NCI-H748 (cell line): ENCODE measurements around the gene ADM.
A peak's percentile ranks its signal among the peaks of the same experiment; 100 is the strongest.

Experiments
- DNase-seq: peaks from one replicate; lab custom pipeline; 2025; ENCODE audit not compliant: unreplicated experiment; lab: John Stamatoyannopoulos, UW

Gene ADM

DNA sequence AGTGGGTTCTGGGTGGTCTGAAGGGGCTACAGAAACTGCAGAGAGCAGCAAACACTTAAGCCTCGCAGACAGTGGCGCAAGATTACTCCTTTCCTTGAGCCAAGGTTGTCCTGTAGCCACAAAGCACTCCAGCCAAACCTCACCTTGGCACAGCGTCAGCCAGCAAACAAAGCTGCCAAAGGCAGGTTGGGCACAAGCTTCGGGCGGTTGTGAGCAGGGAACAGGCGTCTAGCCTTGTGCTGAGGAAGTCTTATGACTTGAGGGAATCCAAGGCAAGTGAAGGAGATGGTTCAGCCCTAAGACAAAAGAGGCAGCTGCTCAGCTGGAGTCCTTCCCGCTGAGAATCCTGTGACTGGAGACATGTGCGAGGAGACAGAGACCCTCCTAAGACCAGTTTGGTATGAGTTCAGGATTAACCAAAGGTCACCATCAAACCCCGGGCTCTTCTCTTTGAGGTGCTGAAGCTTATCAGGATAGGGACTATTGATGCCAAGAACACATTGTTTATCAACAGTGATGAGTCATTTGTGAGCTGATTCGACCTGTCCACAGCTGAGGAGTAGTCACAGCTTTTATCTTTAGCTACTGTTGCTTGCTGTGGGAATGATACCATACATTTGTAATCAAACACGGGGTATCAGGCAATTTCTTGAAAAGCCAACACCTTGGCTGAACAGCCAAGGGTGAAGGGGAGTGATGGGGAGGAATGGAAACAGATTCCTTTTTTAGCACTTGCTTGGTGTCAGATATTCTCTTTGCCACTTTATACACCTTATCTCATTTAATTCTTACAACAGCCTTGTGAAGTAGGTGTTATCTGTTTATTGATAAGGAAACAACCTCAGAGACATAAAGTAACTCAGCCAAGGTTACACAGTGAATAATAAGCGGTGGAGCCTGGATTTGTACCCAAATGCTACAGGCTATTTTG, 4.6 kb downstream of the ADM start:
- no peak for DNase-seq

DNA sequence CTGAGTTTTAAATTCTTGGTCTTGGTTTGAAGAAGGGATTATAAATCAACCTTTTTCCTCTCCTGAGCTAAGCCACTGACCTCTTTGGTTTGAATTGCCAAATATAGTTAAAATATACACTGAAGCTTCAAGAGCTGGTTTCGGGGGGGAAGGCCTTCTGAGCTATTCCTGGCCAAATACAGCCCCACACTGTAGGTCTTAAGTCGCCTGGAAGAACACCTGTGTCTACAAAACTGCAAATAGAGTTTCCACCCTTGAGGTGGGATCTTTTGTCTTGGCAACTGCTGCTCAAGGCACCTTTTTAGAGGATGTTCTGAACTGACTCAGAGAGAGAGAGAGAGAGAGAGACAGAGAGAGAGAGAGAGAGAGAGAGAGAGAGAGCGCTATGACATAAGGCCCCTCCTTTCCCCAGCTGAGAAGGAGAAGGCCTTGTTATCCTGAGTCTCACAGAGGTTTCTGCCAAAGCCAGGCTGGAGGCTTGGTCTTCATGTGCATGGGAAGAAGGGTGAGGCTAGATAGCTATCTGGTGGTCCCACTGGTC, 5.5 kb downstream of the ADM start:
- no peak for DNase-seq

- no peak for DNase-seq
These were observed 6.9 kb downstream of the ADM start for GRCh38 chr11:10311802-10312201.

DNA sequence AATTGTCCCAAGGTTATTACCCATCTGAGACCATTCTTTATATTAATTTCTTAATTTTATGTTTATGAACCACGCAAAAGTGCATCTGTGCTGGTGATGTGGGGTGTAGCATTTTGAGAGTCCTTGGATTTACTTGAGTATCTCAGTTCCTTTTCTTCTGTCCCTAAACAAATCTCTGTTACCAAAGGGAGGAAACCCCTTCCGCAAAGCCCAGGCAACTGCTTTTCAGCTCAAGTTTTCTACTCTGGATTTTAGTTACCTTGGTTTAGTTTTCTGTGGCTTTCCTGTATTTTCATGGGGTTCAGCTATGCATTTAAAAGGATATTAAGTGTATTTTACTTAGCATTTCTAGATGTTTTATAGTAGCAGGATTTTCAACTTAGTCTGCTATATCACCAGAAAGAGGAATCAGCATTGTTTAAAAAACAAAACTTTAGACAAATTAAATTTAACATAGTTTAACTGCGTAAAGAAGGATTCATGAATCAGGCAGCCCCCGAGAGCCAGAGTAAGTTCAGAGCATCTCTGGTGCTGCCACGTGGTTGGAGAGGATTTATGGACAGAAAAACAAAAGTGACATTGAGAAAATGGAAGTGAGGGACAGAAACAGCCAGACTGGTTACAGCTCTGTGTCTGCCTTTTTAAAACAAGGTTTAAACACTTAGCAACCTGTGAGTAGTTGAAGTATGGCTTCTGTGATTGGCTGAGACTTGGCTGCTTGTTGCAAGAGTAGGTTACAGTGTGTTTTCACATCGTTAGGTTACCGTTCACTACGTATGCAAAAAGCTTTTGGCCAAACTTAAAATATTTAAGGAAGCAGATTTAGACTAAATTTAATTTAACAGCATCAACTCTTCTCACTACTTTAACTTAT, 9.6 kb downstream of the ADM start:
- peak; percentile 51 for DNase-seq

GRCh38 chr11:10315083-10315482, 10.2 kb downstream of the ADM start:
- no peak for DNase-seq

- DNase-seq, result no peak
These were observed 12.4 kb downstream of the ADM start for GRCh38 chr11:10317151-10317755.

DNA sequence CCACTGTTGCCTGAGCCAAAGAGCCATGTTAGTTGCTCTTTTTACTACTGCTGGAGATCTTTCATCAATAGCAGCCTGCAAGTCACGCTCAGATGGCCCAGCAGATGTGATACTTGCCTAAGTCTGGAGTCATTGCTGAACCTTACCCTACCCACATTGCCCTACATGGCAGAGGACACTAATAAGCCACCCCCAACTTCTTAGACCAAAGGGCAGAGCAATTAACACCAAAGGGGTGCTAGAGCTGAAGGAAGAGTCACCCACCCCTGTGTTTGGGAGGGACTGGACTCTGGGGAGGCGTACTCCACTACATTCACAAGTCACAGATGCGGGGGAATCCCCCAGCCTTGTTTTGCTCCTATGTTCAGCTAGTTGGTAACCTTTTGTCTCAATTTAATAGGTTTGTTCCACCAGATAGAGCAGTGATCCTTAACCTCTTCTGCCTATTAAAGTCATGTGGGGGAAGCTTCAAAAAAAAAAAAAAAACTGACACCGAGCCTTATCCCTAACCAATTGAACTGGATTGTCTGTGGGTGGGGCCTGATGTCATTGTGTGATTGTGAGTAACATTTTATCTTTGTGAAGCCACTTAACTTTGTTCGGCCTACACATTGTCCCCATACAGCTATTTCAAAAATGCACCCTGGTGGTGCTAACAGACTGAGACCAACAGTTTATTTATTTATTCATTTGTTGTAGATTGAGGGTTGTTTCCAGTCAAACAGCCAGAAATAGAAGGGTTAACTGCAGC, 13.1 kb downstream of the ADM start:
- DNase-seq, result no peak

- DNase-seq, result peak; percentile 77
These were observed 13.6 kb downstream of the ADM start for GRCh38 chr11:10318527-10318802.

DNA sequence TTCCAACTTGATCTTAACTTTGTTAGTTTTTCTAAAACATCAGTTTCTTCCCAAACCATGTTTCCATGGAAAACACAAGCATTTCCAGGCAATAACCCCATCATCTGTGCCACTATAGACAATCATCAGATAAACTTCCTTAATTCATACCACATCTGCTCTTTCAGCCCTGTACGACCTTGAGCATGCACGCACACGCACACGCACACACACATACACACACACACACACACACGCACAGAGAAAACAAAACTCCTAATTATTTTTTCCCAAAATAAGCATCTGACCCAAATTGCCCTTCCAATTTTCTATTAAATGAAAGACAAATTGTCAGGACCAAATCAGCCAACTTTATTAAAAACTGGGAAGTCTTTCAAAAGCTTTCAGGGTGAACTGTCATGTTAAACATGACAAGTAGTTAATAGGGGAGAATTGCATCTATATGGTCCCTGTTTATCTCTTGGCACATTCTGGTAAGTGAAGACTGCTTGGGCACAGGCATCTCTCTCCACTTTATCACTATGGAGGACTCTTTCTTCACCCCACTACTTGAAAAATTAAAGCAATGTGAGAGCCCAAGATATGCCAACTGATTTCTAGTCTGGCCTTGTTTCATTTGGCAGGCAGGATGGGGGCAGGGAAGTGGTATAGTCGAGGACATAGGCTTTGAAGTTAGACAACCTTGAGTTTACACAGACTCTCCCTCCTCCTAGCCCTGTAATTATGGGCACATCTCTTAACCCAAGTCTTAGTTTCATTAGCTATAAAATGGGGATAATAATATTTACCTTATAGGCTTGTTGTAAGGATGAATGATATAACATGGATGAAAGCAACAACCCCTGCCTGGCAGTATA, 15.1 kb downstream of the ADM start:
- DNase-seq, result no peak

DNA sequence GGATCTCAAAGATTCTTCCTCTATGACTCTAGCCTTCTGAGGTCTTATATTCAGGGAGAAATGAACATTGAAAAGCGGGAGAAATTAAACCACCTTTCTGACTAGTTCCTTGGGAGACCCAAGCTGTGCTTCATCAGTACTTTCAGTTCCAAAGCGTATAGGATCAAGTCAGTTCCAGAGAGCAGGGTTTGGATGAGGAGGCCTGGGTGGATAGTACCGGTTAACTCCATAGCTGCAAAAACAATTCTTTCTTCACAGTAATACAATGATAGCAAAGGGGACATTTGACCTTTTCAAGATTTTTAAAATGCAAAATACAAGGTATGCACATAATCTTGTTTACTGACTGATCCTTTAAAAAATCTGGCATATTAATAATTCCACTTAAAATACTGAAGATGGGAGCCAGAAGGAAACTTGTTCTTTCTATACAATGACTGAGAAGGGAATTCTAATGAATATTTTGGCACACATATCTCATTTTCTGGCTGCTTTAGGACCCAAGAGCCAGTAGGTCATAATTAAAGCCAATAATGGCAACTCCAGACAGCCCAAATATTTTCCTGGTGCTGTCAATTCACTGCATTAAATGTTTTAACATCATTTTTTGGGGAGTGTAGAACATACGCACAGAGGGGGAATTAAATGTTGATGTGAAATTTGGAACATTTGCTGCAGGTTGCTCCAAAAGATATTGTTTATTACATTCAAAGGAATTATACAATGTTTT, 16.0 kb downstream of the ADM start:
- no peak for DNase-seq

GRCh38 chr11:10322401-10322800, 17.5 kb downstream of the ADM start:
- no peak for DNase-seq

- DNase-seq, result peak; percentile 63
These were observed 18.2 kb downstream of the ADM start for GRCh38 chr11:10322830-10323792.

DNA sequence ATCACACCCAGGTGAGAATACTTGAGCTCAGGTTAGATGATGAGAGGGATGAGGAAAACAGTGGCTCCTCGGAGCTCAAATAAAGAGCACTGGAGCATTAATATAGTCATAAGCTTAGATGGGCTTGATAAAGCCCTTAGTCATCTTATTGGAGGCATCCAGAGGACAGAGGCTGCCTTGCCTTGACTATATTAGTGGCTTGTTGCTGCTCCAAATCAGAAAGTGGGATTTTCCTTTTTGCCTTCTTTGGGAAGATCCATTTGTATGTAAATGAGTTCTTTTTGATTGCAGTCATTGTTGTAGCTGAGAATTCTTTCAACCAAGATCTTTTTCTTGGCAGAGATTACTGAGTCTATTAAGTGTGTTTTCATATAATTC, 18.9 kb downstream of the ADM start:
- DNase-seq, result no peak

GRCh38 chr11:10324474-10324873, 19.6 kb downstream of the ADM start:
- DNase-seq, result no peak

DNA sequence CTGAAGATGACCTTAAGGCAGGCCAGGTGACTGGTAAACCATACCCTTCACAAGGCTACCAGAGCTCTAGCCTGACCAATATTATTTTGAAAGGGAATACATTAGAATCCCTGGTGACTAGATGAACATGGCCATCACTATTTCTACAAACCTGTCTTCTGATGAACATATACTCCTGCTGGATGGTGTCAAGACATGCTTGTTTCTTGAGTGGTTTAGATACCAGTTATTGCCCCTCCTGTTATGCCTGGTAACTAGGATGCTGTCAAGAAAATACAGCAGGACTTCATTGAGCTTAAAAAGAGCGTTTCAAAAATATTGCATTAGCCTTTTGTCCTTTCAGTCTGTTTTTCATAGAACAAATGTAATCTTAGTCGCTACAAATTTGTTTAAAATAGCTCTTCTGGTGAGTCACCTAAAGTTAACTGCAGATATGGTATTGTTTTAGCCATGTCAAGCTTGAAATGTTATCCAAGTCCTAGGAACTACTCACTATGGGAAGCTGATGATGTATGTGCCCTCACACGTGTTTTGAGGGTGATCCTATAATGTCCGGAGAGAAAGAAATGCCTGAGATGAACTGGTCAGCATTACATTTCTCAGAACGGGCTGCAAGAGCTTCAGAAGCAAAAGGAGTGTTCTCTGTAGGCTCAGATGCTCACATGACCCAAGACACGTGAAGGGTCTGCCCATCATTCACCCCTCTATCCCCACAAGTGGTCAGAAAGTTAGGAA, 20.6 kb downstream of the ADM start:
- no peak for DNase-seq

- no peak for DNase-seq
These were observed 21.4 kb downstream of the ADM start for GRCh38 chr11:10326012-10326964.
